Fibroblast of lung (primary cell): ENCODE results near the gene ZC3HAV1L.
"Not testable (repeated sequence)": the region's sequence is repeated elsewhere in the genome, so short reads cannot be mapped to it uniquely, and the experiment has no call there.

Experiments
- CTCF ChIP-seq, 2 donors: IDR thresholded peaks in 1 of 2; conservative IDR thresholded peaks in 1 of 2; 1 replicate in 1 of 2; 2 replicates in 1 of 2; pipeline ENCODE4 v1.5.1; 2011 to 2012; ENCODE audit warnings: low read length in 2 of 2, control low read depth in 1 of 2, inconsistent platforms in 1 of 2, low read depth in 1 of 2, mild to moderate bottlenecking in 1 of 2
- EZH2 ChIP-seq: IDR thresholded peaks from 2 replicates; pipeline ENCODE4 v1.5.1; 2012; ENCODE audit warnings: low read length, control low read depth, mild to moderate bottlenecking; ENCODE audit errors: missing control alignments

GRCh38 chr7:139025861-139026260 lies 10.0 kb downstream of the ZC3HAV1L start:
- not testable (repeated sequence) for TF ChIP-seq CTCF (conservative IDR thresholded peaks at IDR 0.05 in 1 of 2, IDR thresholded peaks at IDR 0.05 in 1 of 2; ENCODE audit: low read depth in 1 of 2, low read length in 2 of 2); EZH2
